Measurements from ENCODE around the gene SLC30A7.

SLC30A7 gene

DNA sequence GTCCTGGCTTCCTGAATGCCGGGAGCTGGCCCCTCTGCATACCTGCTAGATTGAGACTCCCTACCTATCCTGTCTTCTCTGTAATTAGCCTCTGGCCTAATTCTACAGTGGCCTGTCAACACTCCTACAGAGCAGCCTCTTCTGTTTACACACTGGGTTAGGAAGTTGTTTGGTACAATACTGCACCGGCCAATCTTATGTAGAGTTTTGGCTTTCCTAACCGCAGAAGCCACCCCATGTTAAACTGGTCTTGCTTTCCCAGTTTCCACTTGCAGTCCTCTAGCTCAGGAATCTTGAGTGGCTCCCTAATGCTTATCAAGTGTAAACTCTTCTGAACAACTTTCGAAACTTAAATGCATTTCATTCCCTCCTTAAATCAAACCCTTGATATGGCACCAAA, 86.9 kb downstream of the SLC30A7 start:
- Histone ChIP-seq H3K4me3 (no peak overlapping the region), H3K27ac (no peak overlapping the region)
- TF ChIP-seq, protein P1, sequence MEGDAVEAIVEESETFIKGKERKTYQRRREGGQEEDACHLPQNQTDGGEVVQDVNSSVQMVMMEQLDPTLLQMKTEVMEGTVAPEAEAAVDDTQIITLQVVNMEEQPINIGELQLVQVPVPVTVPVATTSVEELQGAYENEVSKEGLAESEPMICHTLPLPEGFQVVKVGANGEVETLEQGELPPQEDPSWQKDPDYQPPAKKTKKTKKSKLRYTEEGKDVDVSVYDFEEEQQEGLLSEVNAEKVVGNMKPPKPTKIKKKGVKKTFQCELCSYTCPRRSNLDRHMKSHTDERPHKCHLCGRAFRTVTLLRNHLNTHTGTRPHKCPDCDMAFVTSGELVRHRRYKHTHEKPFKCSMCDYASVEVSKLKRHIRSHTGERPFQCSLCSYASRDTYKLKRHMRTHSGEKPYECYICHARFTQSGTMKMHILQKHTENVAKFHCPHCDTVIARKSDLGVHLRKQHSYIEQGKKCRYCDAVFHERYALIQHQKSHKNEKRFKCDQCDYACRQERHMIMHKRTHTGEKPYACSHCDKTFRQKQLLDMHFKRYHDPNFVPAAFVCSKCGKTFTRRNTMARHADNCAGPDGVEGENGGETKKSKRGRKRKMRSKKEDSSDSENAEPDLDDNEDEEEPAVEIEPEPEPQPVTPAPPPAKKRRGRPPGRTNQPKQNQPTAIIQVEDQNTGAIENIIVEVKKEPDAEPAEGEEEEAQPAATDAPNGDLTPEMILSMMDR (IDR thresholded peaks at IDR 0.05): no peak
- DNase-seq (ENCODE audit: low spot score): no peak

DNA sequence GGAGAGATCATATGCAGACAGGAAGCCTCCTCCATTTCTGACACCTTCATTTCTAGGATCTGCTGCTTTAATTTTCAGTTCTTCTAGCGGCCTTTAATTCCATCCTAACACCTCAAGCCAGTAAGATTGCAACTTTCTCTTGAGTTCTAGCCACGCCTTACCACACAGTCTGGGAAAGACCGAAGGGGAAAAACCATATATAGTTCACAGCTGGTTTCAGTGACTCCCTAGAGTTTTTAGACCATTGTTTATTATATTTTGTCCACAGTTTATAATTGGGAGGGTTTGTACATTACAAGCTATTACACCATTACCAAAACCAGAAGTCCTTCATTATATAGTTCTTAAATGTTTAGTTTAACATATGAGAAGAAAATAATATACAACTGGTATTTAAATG, 92.2 kb downstream of the SLC30A7 start:
- no peak for DNase-seq (ENCODE audit: low spot score)
- no peak overlapping the region for H3K27ac ChIP-seq
- TF ChIP-seq, protein P1 (IDR thresholded peaks at IDR 0.05): no peak

DNA sequence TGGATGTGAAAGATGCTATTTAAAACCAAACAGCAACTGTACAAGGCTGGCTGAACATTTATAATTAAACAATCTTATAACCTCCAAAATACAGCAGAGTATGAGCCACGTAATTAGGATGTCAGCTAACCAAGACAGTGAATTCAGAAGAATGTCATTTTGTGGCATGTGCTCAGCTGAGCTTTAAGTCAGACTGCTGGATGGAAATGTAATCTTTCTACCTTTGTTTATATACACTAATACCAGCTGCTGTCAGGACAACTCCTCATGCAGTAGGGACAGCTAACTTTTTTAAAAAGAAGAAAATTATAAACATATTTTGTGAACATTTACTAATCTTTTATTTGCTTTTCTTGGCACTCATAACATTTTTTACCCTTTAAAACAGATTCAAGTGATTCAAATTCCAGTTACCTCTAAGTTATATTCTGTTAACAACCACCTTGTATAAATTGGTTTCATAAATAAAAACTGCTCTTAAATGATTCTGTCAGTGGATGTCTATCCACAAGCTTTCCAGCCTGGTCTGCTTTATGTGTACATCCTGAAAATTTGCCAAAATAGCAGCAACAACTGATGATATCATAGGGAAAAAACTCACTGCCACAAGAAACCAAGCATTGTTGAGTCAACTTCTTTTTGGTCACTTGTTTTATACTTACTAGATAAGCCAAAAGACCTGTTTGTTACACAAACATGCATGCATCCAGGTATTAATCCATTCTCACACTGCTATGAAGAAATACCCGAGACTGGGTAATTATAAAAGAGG, 93.6 kb downstream of the SLC30A7 start:
- Histone ChIP-seq H3K4me3 (no peak overlapping the region), H3K27ac (no peak overlapping the region)
- TF ChIP-seq, protein P1 (IDR thresholded peaks at IDR 0.05): no peak
- DNase-seq (ENCODE audit: low spot score): no peak

More for the DNA sequence above, 92.2 kb downstream of the SLC30A7 start:
- no peak overlapping the region for H3K4me3 ChIP-seq

DNA sequence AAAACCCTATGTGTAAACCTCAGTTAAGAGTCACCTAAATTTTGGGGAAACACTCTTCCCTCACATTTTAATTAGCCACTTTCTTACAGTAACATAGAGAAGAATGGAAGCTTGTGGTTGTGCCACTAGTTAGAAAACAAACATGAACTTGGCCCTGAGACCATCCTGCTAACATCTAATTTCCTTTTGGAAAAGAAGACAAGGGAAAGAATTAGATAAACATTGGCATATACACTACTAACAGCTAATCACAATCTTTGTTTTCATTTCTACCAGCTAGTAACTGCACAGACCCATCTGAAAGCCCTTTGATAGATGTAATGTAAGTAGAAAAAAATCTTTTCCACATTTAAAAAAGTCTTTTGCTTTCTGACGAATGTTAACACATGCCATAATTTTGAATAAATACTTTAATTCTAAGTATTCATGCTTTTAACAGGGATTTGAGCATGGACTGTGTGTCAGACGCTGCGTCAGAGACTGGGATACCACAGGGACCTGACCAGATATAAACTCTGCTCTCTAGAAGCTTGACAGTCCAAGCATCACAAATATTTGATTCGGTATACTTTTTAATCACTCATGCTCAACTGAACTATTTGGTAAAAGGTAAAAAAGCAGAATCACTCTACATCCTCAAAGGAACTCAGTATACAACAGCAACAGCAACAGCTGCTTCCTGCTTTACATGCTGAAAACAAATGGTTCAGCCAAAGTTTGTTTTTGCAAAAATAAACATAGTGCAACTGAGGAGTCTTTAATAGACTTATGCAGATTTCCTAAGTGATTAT, 99.5 kb downstream of the SLC30A7 start:
- Histone ChIP-seq H3K27ac (no peak overlapping the region), H3K4me3 (no peak overlapping the region)
- no peak for DNase-seq (ENCODE audit: low spot score)
- TF ChIP-seq, protein P1 (IDR thresholded peaks at IDR 0.05): no peak

DNA sequence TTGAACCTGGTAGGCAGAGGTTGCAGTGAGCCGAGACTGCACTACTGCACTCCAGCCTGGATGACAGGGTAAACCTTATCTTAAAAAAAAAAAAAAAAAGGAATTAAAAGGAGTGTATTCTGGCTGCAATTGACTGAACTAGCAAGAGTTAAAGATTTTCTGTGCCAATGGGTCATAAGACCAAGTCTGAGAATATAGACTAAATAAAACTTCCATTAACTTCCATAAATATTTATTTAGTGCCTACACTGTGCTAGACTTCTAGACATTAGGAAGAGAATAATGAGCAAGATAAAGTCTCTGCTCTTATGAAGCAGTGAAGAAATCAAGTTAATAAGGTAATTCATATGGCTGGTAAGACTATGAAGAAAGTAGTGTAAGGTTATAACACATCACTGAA, 102.5 kb downstream of the SLC30A7 start:
- H3K27ac ChIP-seq: no peak overlapping the region
- TF ChIP-seq, protein P1 (IDR thresholded peaks at IDR 0.05): no peak
- no peak for DNase-seq (ENCODE audit: low spot score)
- no peak overlapping the region for H3K4me3 ChIP-seq

DNA sequence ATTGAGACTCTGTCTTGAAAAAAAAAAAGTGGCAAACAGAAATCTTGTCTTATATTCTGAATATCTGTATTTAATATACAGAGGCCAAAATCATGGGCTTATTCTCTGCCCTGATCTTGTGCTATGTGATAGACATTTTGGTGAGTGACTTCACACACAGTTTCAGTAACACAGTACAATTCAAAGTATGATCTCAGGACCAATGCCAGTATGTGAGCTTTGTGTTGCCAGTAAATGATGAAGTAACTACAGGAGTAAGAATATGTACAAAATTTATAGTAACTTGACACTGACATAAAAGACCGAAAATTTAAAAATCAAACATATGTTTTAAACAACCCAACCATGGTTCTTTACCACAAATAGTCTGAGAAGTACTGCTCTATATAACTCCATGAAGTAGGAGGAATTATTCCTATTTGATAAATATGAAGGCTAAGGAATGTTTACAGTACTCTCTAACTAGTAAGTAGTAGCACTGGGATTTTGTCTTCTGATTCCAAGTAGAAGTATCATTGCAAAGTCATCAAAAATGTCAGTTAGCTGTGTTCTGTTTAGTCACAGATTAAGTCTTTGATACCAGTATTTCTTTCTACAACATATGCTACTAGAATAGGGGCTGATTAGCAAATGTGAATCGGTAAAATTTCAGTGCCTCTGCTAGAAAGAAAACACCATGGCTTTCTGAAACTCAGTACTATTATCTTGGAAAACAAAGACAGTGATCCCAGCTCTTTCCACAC, 104.4 kb downstream of the SLC30A7 start:
- TF ChIP-seq, protein P1 (IDR thresholded peaks at IDR 0.05): no peak
- Histone ChIP-seq H3K4me3 (no peak overlapping the region), H3K27ac (no peak overlapping the region)
- no peak for DNase-seq (ENCODE audit: low spot score)

Data from coronary artery (tissue), 2 donors.